Heart right ventricle (tissue), 16 donors: Measurements from ENCODE around the gene ZBED3. TPM values are rescaled to one million over a fixed set of nuclear protein-coding genes. Genes with fewer than 3 reads are reported as not detected.

Experiments used
- ATAC-seq, 8 donors: fragments of 200-7000 bp; cut with Tn5 transposase; one replicate each; pipeline ENCODE4 v1.9.1; 2020; ENCODE audit warnings: mild to moderate bottlenecking in 8 of 8, moderate library complexity in 8 of 8, moderate number of reproducible peaks in 1 of 8
- DNase-seq, 2 donors: peaks; one replicate each; pipeline ENCODE4 v3.0.0-alpha.2; 2020
- H3K27ac ChIP-seq, 10 donors: fragments of 200-600 bp; sonication (generic) in 2 of 10; one replicate each; pipeline versions ENCODE4 v1.5.0 to v1.8.0; 2020 to 2022; ENCODE audit warnings: mild to moderate bottlenecking in 3 of 10
- H3K27me3 ChIP-seq, 7 donors: fragments of 200-600 bp; one replicate each; pipeline ENCODE4 v1.8.0; 2021 to 2022; ENCODE audit warnings: mild to moderate bottlenecking in 2 of 7
- H3K36me3 ChIP-seq, 9 donors: fragments of 200-600 bp; sonication (generic) in 1 of 9; one replicate each; pipeline versions ENCODE4 v1.5.0 to v1.8.0; 2020 to 2022; ENCODE audit warnings: mild to moderate bottlenecking in 2 of 9
- H3K4me1 ChIP-seq, 9 donors: fragments of 200-600 bp; sonication (generic) in 1 of 9; one replicate each; pipeline versions ENCODE4 v1.5.0 to v1.8.0; 2020 to 2022; ENCODE audit warnings: mild to moderate bottlenecking in 4 of 9
- H3K4me3 ChIP-seq, 10 donors: fragments of 200-600 bp; sonication (generic) in 2 of 10; one replicate each; pipeline versions ENCODE4 v1.5.0 to v1.8.0; 2020 to 2022; ENCODE audit warnings: mild to moderate bottlenecking in 7 of 10, moderate library complexity in 2 of 10
- H3K9me3 ChIP-seq, 11 donors: fragments of 200-600 bp in 10 of 11; sonication (generic) in 2 of 11; one replicate each; pipeline versions ENCODE4 v1.5.0 to v1.8.0; 2013 to 2022; ENCODE audit warnings: mild to moderate bottlenecking in 2 of 11, control low read depth in 1 of 11, moderate library complexity in 1 of 11
- WGBS, 2 donors: extraction: QIAGEN DNeasy Blood & Tissue Kit; methylation state at CpG; one replicate each; pipeline ENCODE4 v1.1.7; 2013; ENCODE audit warnings: inconsistent platforms in 1 of 2; 5-methylcytosine and 5-hydroxymethylcytosine counted together
- intact Hi-C, 10 donors: fragments of 100-400 bp; cut with DNase I; formaldehyde crosslinking; loops; one replicate each; pipeline versions ENCODE4 v1.11.1 to v1.14.2; 2022
- polyA plus RNA-seq, 2 donors: library from polyadenylated mRNA; stranded (reverse); fragments of 200-250 nt; gene quantifications; one replicate each; pipeline ENCODE4 v1.2.3, GENCODE V29; 2013
- total RNA-seq, 10 donors: library from RNA; stranded (reverse); fragmentation: NEBNext Ultra II Directional in 3 of 10; extraction: Animal tissue kit (Norgen Biotek cat#: 25700) in 3 of 10; gene quantifications; one replicate each; pipeline versions ENCODE4 v1.2.1 to v1.2.4, GENCODE V29; 2021 to 2023
- TF ChIP-seq, protein P1 (sequence below), 9 donors: fragments of 200-600 bp; sonication (generic) in 2 of 9; IDR thresholded peaks; one replicate each; pipeline versions ENCODE4 v1.5.0 to v1.8.0; 2021 to 2022; ENCODE audit warnings: antibody characterized with exemption in 9 of 9, mild to moderate bottlenecking in 5 of 9, moderate library complexity in 1 of 9
- donor health status: Arrhythmogenic right ventricular cardiomyopathy.
- donor health status: ischemic (EF 13 %, LVEDD 7.1; RV severe dilation, severe dysfunction).
- donor health status: healthy with polysubstance abuse.
- donor health status: DM: no; HTN: yes; CAD: no.
- donor health status: DM: no; HTN: no; CAD: no.
- donor health status: ischemic (EF 25% LVEDD 6.9; RV normal size, moderate dysfunction).
- donor health status: ischemic (EF 25% LVEDD 5.7; RV mildly dilated, moderate dysfunction).
- donor health status: healthy.
- donor health status: DM: yes; HTN: yes; CAD: no.
- donor health status: Ischemic cardiomyopathy.
- donor health status: ischemic (EF 35%, LVEDD 5.7; RV mildly dilated, moderate dysfunction).
- donor health status: nonischemic (EF 11% LVEDD 7.7; RV severe dilation, severe dysfunction).
- donor health status: DM: yes; HTN: yes; CAD: no.
- donor health status: PGD.
- donor health status: ischemic (EF 29% LVEDD 5.4; RV normal size, mild dysfunction).
- donor health status: nonischemic (EF 23%, LVEDD 6.1; RV moderate dilation, normal function).

ZBED3 gene
- total and polyA plus RNA-seq, 12 donors, result 2.6 to 8.9 (median 5.9) TPM

DNA sequence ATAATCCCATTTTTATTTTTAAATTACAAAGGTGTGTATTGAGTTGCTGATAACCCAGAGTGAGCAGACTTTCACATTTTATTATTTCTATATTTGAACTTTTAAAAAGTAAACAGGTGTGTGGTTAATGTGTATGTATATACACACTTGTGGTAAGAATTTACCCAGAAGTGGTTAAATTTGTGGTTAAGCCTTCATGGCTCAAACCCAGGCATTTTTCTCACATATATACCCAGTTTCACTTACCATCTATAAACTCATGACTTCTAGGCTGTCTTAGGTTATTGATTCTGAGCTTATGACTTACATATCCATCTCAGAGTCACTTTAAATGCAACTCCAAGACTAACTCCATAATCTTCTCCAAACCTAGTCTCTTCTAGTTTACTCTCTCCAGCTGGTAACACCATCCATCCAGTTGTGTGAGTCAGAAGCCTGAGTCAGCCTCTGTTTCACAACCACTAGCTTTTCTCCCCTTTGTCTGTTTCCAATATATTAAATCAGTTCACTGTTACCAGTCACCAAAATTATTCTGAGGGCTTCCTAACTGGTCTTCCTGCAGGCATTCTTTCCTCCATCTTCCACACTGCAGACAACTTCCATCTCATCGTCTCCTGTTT lies 20.2 kb downstream of the ZBED3 start:
- TF ChIP-seq, protein P1, sequence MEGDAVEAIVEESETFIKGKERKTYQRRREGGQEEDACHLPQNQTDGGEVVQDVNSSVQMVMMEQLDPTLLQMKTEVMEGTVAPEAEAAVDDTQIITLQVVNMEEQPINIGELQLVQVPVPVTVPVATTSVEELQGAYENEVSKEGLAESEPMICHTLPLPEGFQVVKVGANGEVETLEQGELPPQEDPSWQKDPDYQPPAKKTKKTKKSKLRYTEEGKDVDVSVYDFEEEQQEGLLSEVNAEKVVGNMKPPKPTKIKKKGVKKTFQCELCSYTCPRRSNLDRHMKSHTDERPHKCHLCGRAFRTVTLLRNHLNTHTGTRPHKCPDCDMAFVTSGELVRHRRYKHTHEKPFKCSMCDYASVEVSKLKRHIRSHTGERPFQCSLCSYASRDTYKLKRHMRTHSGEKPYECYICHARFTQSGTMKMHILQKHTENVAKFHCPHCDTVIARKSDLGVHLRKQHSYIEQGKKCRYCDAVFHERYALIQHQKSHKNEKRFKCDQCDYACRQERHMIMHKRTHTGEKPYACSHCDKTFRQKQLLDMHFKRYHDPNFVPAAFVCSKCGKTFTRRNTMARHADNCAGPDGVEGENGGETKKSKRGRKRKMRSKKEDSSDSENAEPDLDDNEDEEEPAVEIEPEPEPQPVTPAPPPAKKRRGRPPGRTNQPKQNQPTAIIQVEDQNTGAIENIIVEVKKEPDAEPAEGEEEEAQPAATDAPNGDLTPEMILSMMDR (IDR thresholded peaks at IDR 0.05), result no peak
- ATAC-seq (peak in 1 of 8 donors; percentile 70), DNase-seq (no peak)
- H3K27me3 ChIP-seq, result no peaks in the 10 kb centered on the region
- peaks cover 0 to 86% (median 19%) of the 10 kb centered on the region in 9 donors for H3K36me3 ChIP-seq
- intact Hi-C loops, result no loop called here
- peaks cover 0 to 31% (median 0%) of the 10 kb centered on the region in 9 donors for H3K4me1 ChIP-seq
- no peak overlapping the region for H3K4me3 ChIP-seq
- WGBS, 2 donors, result 91 to 92% methylated on average over 1 of the region's 1 CpG
- H3K9me3 ChIP-seq, result no peaks in the 10 kb centered on the region
- H3K27ac ChIP-seq, result peak overlapping the region in 1 of 10 donors; percentile 83

DNA sequence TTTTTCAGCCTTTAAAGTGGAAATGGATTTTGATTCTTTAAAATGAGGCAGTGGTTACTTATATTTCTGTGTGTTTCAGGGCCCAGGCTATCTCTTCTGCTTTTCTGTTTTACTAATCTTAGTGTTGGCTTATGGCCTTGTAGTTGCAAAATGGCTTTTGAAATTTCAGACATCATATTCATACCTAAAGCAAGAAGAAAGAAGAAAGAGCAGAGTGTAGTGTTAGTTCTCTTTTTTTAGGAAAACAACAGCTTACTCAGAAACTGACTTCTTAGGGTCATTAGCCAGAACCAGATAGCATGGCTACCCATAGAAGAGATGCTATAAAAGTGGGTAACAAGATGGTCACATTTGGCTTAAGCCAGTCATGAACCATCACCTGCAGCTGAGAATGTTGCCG lies 20.9 kb downstream of the ZBED3 start:
- 90 to 96% methylated on average over 1 of the region's 1 CpG for WGBS, 2 donors
- peak overlapping the region in 1 of 10 donors; percentile 83 for H3K27ac ChIP-seq
- peaks cover 0 to 94% (median 27%) of the 10 kb centered on the region in 9 donors for H3K36me3 ChIP-seq

DNA sequence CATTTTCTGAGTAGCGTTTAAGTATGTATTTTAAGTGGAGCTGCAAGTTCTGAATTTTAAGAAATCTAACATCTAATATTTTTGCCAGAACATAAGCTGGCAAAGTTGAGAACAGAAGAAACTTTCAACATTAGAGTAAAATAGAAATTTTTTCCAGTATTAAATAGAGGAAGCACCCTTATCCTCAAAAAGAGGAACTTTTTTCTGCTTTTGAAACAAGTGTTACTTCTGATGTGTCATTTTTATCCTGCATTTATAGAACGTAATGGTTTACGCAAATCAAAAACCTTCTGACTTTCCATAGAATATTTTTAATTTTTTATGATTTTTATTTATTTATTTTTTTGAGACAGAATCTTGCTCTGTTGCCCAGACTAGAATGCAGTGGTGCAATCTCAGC lies 21.8 kb downstream of the ZBED3 start:
- no peak for ATAC-seq
- Histone ChIP-seq H3K36me3 (peaks cover 0 to 95% (median 30%) of the 10 kb centered on the region in 9 donors), H3K4me3 (no peak overlapping the region), H3K27ac (peak overlapping the region in 1 of 10 donors; percentile 83), H3K9me3 (no peaks in the 10 kb centered on the region), H3K4me1 (peaks cover 0 to 31% (median 0%) of the 10 kb centered on the region in 9 donors), H3K27me3 (no peaks in the 10 kb centered on the region)
- intact Hi-C loops, result no loop called here
- no peak for DNase-seq
- WGBS, 2 donors, result 88 to 95% methylated on average over 3 of the region's 3 CpGs
- TF ChIP-seq, protein P1 (IDR thresholded peaks at IDR 0.05), result no peak

More for the DNA sequence above, 20.9 kb downstream of the ZBED3 start:
- DNase-seq (no peak), ATAC-seq (no peak)
- H3K4me3 ChIP-seq, result no peak overlapping the region
- no peaks in the 10 kb centered on the region for H3K9me3 ChIP-seq
- TF ChIP-seq, protein P1 (IDR thresholded peaks at IDR 0.05), result no peak
- no peaks in the 10 kb centered on the region for H3K27me3 ChIP-seq
- intact Hi-C loops, result no loop called here
- H3K4me1 ChIP-seq, result peaks cover 0 to 31% (median 0%) of the 10 kb centered on the region in 9 donors

DNA sequence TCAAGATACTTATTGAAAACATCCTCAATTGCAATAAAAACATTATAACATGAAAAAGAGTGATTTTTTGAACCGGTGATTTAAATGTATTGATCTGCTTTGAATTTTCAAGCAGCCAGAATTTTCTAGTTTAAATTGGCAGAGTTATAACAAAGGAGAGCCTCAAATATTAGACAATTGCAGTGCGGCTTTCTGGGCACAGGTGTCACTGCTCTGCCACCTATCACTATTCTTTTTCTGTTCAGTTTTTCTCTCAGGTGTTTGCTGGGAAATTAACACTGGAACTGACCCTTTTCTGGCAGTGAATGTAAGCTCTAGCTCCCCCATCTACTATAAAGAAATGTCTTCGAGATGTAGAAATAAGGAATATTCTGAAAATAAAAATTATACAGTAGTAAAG lies 23.0 kb downstream of the ZBED3 start:
- Histone ChIP-seq H3K4me1 (peaks cover 0 to 31% (median 0%) of the 10 kb centered on the region in 9 donors), H3K27ac (no peak overlapping the region), H3K27me3 (no peaks in the 10 kb centered on the region), H3K4me3 (no peak overlapping the region), H3K9me3 (no peaks in the 10 kb centered on the region), H3K36me3 (peaks cover 0 to 99% (median 38%) of the 10 kb centered on the region in 9 donors)
- TF ChIP-seq, protein P1 (IDR thresholded peaks at IDR 0.05), result no peak
- 79 to 91% methylated on average over 3 of the region's 3 CpGs for WGBS, 2 donors
- intact Hi-C loops, result no loop called here
- no peak for ATAC-seq
- no peak for DNase-seq
